A549 (cell line): Measurements from ENCODE around the gene CD48. TPM values are rescaled to one million over a fixed set of nuclear protein-coding genes. Genes with fewer than 3 reads are reported as not detected.

ENCODE experiments used
- ATAC-seq, 2 experiments: fragments of 200-7000 bp in 1 of 2; fragments of >200 bp in 1 of 2; cut with Nextera tagmentation in 1 of 2; cut with Tn5 transposase in 1 of 2; 3 replicates each; pipeline versions ENCODE4 v1.8.0 to v1.9.1; 2018 to 2020; ENCODE audit warnings: mild to moderate bottlenecking in 1 of 2, moderate library complexity in 1 of 2
- CTCF ChIA-PET: fragments of 300-600 bp; sonication (Branson Sonifier 250); formaldehyde crosslinking; extraction: SDS; loops from one replicate; lab custom pipeline; 2021; ENCODE audit warnings: antibody characterized with exemption, inconsistent platforms; lab: Yijun Ruan, JAX
- POLR2A ChIA-PET: fragments of 350-600 bp; formaldehyde crosslinking; extraction: SDS; loops from one replicate; lab custom pipeline; 2021; ENCODE audit warnings: antibody characterized with exemption, inconsistent platforms; lab: Yijun Ruan, JAX
- DNase-seq, 2 experiments: peaks; one replicate each; pipeline versions ENCODE4 v3.0.0 to v3.0.0-alpha.2; 2011 to 2016; ENCODE audit warnings: low read depth in 1 of 2, low spot score in 1 of 2
- FAIRE-seq: peaks from 2 replicates; lab custom pipeline; 2011; peaks lifted over from hg19 to GRCh38; lab: Jason Lieb, UNC
- H3K27ac ChIP-seq, 2 experiments: fragments of >200 bp; sonication (Bioruptor Twin); formaldehyde crosslinking; 3 replicates each; pipeline ENCODE4 v1.5.1; 2016 to 2017
- H3K4me1 ChIP-seq: fragments of >200 bp; sonication (Bioruptor Twin); formaldehyde crosslinking; 3 replicates; pipeline ENCODE4 v1.6.1; 2016
- H3K4me2 ChIP-seq: fragments of >200 bp; sonication (Bioruptor Twin); formaldehyde crosslinking; 3 replicates; pipeline ENCODE4 v1.6.1; 2016
- H3K4me3 ChIP-seq: fragments of >200 bp; sonication (Bioruptor Twin); formaldehyde crosslinking; 3 replicates; pipeline ENCODE4 v1.5.1; 2016
- H3K9me3 ChIP-seq: fragments of >200 bp; sonication (Bioruptor Twin); formaldehyde crosslinking; 3 replicates; pipeline ENCODE4 v1.6.1; 2016
- CEBPB ChIP-seq, 2 experiments: fragments of >200 bp in 1 of 2; sonication (Bioruptor Twin) in 1 of 2; formaldehyde crosslinking in 1 of 2; IDR thresholded peaks; 2 replicates each; pipeline ENCODE4 v1.6.1; 2012 to 2016
- FOSB ChIP-seq: fragments of 250-450 bp; sonication (Bioruptor Pico); IDR thresholded peaks from 2 replicates; pipeline ENCODE4 v1.5.0; 2020; ENCODE audit warnings: mild to moderate bottlenecking, moderate library complexity
- GATA3 ChIP-seq: IDR thresholded peaks from 2 replicates; pipeline ENCODE4 v1.6.1; 2012; ENCODE audit warnings: borderline replicate concordance
- HEYL ChIP-seq: fragments of 250-450 bp; sonication (Bioruptor Pico); IDR thresholded peaks from 2 replicates; pipeline ENCODE4 v1.8.0; 2021; ENCODE audit warnings: mild to moderate bottlenecking, moderate library complexity
- HOXB5 ChIP-seq: fragments of 250-450 bp; sonication (Bioruptor Pico); IDR thresholded peaks from 2 replicates; pipeline ENCODE4 v1.5.0; 2020; ENCODE audit warnings: mild to moderate bottlenecking, moderate library complexity
- JUN ChIP-seq, 2 experiments: fragments of >200 bp; sonication (Bioruptor Twin); formaldehyde crosslinking; IDR thresholded peaks; 2 replicates in 1 of 2; 3 replicates in 1 of 2; pipeline ENCODE4 v1.6.1; 2016 to 2017
- KDM5A ChIP-seq: fragments of 200-600 bp; sonication (generic); IDR thresholded peaks from 2 replicates; pipeline ENCODE4 v1.6.1; 2016; ENCODE audit warnings: antibody characterized with exemption, mild to moderate bottlenecking
- MAFK ChIP-seq: fragments of 450-650 bp; IDR thresholded peaks from 2 replicates; pipeline ENCODE4 v1.6.1; 2014; ENCODE audit not compliant: partially characterized antibody
- NPAS2 ChIP-seq: fragments of 250-450 bp; sonication (Bioruptor Pico); IDR thresholded peaks from 2 replicates; pipeline ENCODE4 v1.8.0; 2022; ENCODE audit warnings: mild to moderate bottlenecking, moderate library complexity, borderline replicate concordance
- RARB ChIP-seq: fragments of 250-450 bp; sonication (Bioruptor Pico); IDR thresholded peaks from 2 replicates; pipeline ENCODE4 v1.8.0; 2021; ENCODE audit warnings: mild to moderate bottlenecking, moderate library complexity
- RFX5 ChIP-seq: fragments of 450-650 bp; IDR thresholded peaks from 2 replicates; pipeline ENCODE4 v1.7.1; 2014; ENCODE audit warnings: antibody characterized with exemption, mild to moderate bottlenecking, moderate library complexity
- RNF2 ChIP-seq: fragments of 200-600 bp; sonication (generic); IDR thresholded peaks from 2 replicates; pipeline ENCODE4 v1.6.1; 2016; ENCODE audit warnings: low read depth, mild to moderate bottlenecking, antibody characterized with exemption, moderate library complexity, borderline replicate concordance
- WGBS: methylation state at CpG from one replicate; pipeline ENCODE4 v1.1.6; 2017; ENCODE audit errors: missing lambda C conversion rate; 5-methylcytosine and 5-hydroxymethylcytosine counted together
- polyA plus RNA-seq, 4 experiments: library from polyadenylated mRNA; depleted of rRNA in 3 of 4; stranded (reverse); fragments of >200 nt; fragmentation: RNase III in 1 of 4; extraction: RNeasy Plus Mini Kit Qiagen cat#74134 plus additional on column Dnase treatment in 1 of 4; gene quantifications; 2 replicates in 3 of 4; 3 replicates in 1 of 4; pipeline ENCODE4 v1.2.3, GENCODE V29; 2011 to 2017
- TF ChIP-seq, protein P1 (sequence below): fragments of >200 bp; sonication (Bioruptor Twin); formaldehyde crosslinking; IDR thresholded peaks from 2 replicates; pipeline ENCODE4 v1.6.1; 2016

Gene CD48
- polyA plus RNA-seq, 2 of the 4 experiments (the other 2 are of a cell fraction), result not detected

DNA sequence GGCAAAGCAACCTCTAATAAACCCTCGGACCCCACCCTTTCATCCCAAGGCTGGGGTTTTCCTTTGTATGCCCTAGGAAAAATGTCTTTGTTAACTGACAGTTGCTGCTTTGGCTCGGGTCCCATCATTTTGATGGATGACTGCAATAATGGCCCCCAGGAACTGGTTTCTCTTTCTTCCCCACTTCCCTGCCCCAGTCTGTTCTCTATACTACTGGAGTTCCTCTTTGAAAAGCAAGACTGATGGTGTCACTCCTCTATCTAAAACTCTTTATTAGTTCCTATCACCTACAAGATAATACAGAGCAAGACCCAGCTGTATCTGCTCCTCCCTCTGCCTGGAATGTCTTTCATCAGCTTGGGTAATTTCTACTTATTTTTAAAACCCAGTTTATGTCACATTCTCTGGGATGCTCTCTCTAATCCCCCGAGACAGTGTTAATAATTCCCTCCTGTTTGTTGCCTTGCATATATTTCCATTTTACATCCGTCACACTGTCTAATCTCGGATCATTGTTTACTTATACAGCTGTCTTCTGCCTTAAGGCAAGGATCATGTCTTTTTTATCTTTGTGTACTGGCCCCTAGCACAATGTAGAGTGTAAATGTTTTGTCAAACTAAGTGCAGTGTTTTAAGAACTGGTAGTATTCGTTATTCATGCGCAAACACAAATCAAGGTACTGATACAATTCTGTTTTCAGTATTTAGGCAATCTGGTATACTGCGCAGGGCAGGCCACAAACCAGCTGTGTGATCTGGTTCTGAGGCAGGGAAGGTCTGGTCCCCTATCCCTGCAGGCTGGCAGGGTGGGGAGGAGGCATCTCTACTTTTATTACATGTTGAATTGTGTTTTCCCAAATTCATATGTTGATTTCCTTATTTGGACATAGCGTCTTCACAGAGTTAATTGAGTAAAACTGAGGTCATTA is 80.8 kb downstream of the CD48 start:
- ChIA-PET CTCF (interaction anchor here (1.6 kb wide), 1 partner anchor 45 kb away, joined by 3 read pairs; no protein-coding TSS in a partner anchor), POLR2A (no interaction called here)
- WGBS, result 53% methylated on average over 9 of the region's 9 CpGs
- FAIRE-seq, result no peak
- TF ChIP-seq JUN (IDR thresholded peaks at IDR 0.05) (no peak), CEBPB (IDR thresholded peaks at IDR 0.05) (no peak)
- no peaks in the 10 kb centered on the region for H3K4me1 ChIP-seq
- ATAC-seq, result no peak
- H3K4me2 ChIP-seq, result no peak overlapping the region
- H3K4me3 ChIP-seq, result no peak overlapping the region
- H3K9me3 ChIP-seq, result no peaks in the 10 kb centered on the region
- no peak overlapping the region for H3K27ac ChIP-seq
- no peak for DNase-seq

DNA sequence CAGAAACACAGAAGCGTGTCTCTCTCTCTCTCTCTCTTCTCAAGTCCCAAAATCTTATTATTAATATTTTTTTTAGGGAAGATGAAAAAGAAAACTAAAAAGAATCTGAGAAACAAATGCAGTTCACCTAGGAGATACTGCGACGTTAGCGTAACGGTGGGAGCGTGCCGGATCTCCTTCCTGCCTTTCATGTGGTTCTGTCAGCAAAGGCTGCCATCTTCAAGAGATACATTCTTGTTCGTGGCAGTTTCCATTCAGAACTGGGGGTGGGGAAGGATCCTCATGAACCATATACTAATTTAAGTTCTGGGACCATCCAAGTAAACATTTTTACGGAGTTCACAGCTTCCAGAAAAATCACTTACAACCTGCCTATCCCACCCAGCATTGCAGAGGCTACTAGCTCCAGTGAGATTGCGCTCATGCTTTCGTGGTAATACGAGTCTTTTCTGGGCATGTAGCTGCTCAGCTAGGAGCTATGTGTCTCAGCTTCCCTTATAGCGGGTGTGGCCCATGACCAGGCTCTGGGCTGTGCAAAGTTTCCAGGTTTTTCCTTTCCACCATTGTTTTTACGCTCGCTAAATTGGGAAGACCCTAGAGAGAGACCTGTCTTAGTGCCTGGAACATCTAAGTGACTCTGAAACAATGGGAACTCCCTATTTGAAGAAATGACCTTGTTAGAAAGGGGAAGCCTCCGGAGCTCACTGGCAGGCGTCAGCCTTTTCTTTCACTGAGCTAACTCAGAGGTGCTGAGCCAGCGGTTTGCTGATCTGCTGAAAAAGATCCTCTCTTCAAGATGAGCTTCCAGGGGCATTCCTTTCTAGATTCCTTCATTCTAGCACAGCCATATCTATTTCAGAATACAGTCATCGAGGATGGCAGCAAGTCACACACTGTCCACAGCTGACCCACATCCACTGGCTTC is 82.1 kb downstream of the CD48 start:
- 60% methylated on average over 19 of the region's 19 CpGs for WGBS
- no peak overlapping the region for H3K27ac ChIP-seq
- ATAC-seq (no peak), FAIRE-seq (no peak)
- CTCF ChIA-PET, result interaction anchor here (0.7 to 0.9 kb wide), 2 partner anchors 9 to 13 kb away, joined by 3 to 4 read pairs; no protein-coding TSS in a partner anchor
- POLR2A ChIA-PET, result no interaction called here
- no peaks in the 10 kb centered on the region for H3K9me3 ChIP-seq
- TF ChIP-seq GATA3 (no peak), MAFK (peak; percentile 80)
- TF ChIP-seq, all 56 proteins: peak for 1
- DNase-seq, result no peak
- no peak overlapping the region for H3K4me3 ChIP-seq
- H3K4me1 ChIP-seq, result no peaks in the 10 kb centered on the region
- H3K4me2 ChIP-seq, result no peak overlapping the region

DNA sequence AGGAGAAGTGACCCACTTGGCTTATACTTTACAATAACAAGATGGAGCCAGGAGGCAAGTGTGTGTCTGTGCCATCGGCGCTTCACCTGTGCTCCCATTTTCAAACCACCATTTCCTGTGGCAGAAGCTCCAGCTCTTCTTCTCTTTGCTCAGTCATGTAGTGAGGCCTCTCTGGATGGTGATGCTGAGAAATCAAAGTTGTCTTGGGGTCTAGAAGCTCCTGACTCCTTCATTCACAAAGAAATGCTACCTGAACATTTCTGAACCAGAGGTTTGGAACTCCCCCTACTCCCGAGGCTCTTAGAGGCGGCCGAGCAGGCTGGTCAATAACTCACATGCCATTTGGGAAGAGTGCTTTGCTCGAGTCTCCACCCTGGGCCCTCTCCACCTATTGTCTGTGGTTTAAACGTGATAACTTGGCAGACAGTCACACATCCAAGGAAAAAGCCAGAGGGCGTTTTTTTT is 82.8 kb downstream of the CD48 start:
- Histone ChIP-seq H3K4me2 (no peak overlapping the region), H3K9me3 (no peaks in the 10 kb centered on the region), H3K27ac (no peak overlapping the region), H3K4me1 (no peaks in the 10 kb centered on the region), H3K4me3 (no peak overlapping the region)
- TF ChIP-seq FOSB (CRISPR knock-in tag), result no peak
- TF ChIP-seq RNF2, result no peak
- TF ChIP-seq NPAS2 (CRISPR knock-in tag), result no peak
- no peak for TF ChIP-seq RFX5
- no peak for TF ChIP-seq KDM5A
- TF ChIP-seq, protein P1, sequence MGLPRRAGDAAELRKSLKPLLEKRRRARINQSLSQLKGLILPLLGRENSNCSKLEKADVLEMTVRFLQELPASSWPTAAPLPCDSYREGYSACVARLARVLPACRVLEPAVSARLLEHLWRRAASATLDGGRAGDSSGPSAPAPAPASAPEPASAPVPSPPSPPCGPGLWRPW, result no peak
- TF ChIP-seq HEYL (CRISPR knock-in tag), result no peak
- no peak for TF ChIP-seq RARB (CRISPR knock-in tag)
- TF ChIP-seq HOXB5 (CRISPR knock-in tag), result no peak
- CTCF ChIA-PET, result interaction anchor here (1.1 kb wide), 1 partner anchor 201 kb away, joined by 3 read pairs; no protein-coding TSS in a partner anchor
- POLR2A ChIA-PET, result no interaction called here
- WGBS, result 51% methylated on average over 8 of the region's 8 CpGs
- no peak for FAIRE-seq
- DNase-seq, result no peak
- ATAC-seq, result no peak

Other genes starting within 250 kb of the CD48 start
- gene SLAMF6, start 188.6 kb downstream of the CD48 start, polyA plus RNA-seq (2011; rRNA removed), result not detected in 2 replicates
- not detected in 3 replicates for gene SLAMF6, start 188.6 kb downstream of the CD48 start, polyA plus RNA-seq (2017; fragmentation: RNase III; extraction: RNeasy Plus Mini Kit Qiagen cat#74134 plus additional on column Dnase treatment)
- not detected in 2 replicates for gene CD84, start 132.3 kb downstream of the CD48 start, polyA plus RNA-seq (2011; rRNA removed)
- gene CD84, start 132.3 kb downstream of the CD48 start, polyA plus RNA-seq (2017; fragmentation: RNase III; extraction: RNeasy Plus Mini Kit Qiagen cat#74134 plus additional on column Dnase treatment), result not detected in 3 replicates
- not detected in 2 replicates for gene SLAMF1, start 64.8 kb downstream of the CD48 start, polyA plus RNA-seq (2011; rRNA removed)
- gene SLAMF1, start 64.8 kb downstream of the CD48 start, polyA plus RNA-seq (2017; fragmentation: RNase III; extraction: RNeasy Plus Mini Kit Qiagen cat#74134 plus additional on column Dnase treatment), result not detected in 3 replicates
- gene SLAMF7, start 27.4 kb upstream of the CD48 start, polyA plus RNA-seq (2011; rRNA removed), result 0.57 and 0.73 TPM in 2 replicates
- 1.8 to 2.2 TPM (median 2.0 TPM) in 3 replicates for gene SLAMF7, start 27.4 kb upstream of the CD48 start, polyA plus RNA-seq (2017; fragmentation: RNase III; extraction: RNeasy Plus Mini Kit Qiagen cat#74134 plus additional on column Dnase treatment)
- 0.19 and 0.20 TPM in 2 replicates for gene LY9, start 84.4 kb upstream of the CD48 start, polyA plus RNA-seq (2011; rRNA removed)
- 0.03 to 0.15 TPM (median 0.05 TPM) in 3 replicates for gene LY9, start 84.4 kb upstream of the CD48 start, polyA plus RNA-seq (2017; fragmentation: RNase III; extraction: RNeasy Plus Mini Kit Qiagen cat#74134 plus additional on column Dnase treatment)
- 0.03 and 0.08 TPM in 2 replicates for gene CD244, start 151.1 kb upstream of the CD48 start, polyA plus RNA-seq (2011; rRNA removed)
- gene CD244, start 151.1 kb upstream of the CD48 start, polyA plus RNA-seq (2017; fragmentation: RNase III; extraction: RNeasy Plus Mini Kit Qiagen cat#74134 plus additional on column Dnase treatment), result not detected in 3 replicates
- gene ITLN1, start 173.4 kb upstream of the CD48 start, polyA plus RNA-seq (2011; rRNA removed), result not detected in 2 replicates
- not detected in 3 replicates for gene ITLN1, start 173.4 kb upstream of the CD48 start, polyA plus RNA-seq (2017; fragmentation: RNase III; extraction: RNeasy Plus Mini Kit Qiagen cat#74134 plus additional on column Dnase treatment)
- 0.13 and 0.30 TPM in 2 replicates for gene ITLN2, start 243.0 kb upstream of the CD48 start, polyA plus RNA-seq (2011; rRNA removed)
- 0.22 TPM in 1 of 3 replicates, not detected in the others for gene ITLN2, start 243.0 kb upstream of the CD48 start, polyA plus RNA-seq (2017; fragmentation: RNase III; extraction: RNeasy Plus Mini Kit Qiagen cat#74134 plus additional on column Dnase treatment)